ENCODE data around the gene TBC1D9. TPM values are rescaled to one million over a fixed set of nuclear protein-coding genes. Genes with fewer than 3 reads are reported as not detected.

TBC1D9 gene
- total and polyA plus RNA-seq, 8 donors, result 4.9 to 38.2 (median 12.2) TPM

- peak; percentile 46 to 73 for DNase-seq
- Histone ChIP-seq H3K27me3 (no peaks in the 10 kb centered on the region), H3K27ac (peak overlapping the region in 4 of 5 donors; percentile 39 to 51 (median 46)), H3K4me1 (peaks cover 0 to 19% (median 7%) of the 10 kb centered on the region in 4 donors), H3K36me3 (peaks cover 3 to 60% (median 52%) of the 10 kb centered on the region in 4 donors), H3K4me3 (peak overlapping the region; percentile 18 to 35 (median 29)), H3K9me3 (no peaks in the 10 kb centered on the region)
- intact Hi-C loops (cut with DNase I; ENCODE audit: low total_unique reads), result no loop called here
- no peak for TF ChIP-seq POLR2A (IDR thresholded peaks at IDR 0.05)
- no peak for TF ChIP-seq POLR2AphosphoS5 (IDR thresholded peaks at IDR 0.05)
- TF ChIP-seq CTCF (IDR thresholded peaks at IDR 0.05), result peak in 2 of 7 experiments; percentile 21 to 22
- TF ChIP-seq EP300 (IDR thresholded peaks at IDR 0.05), result no peak
- WGBS, 5 donors, result 34 to 54% (median 50%) methylated on average over 20 to 25 of the region's 25 CpGs
Measured at GRCh38 chr4:140641789-140642439, 114.3 kb downstream of the TBC1D9 start.

GRCh38 chr4:140641105-140641555 is 115.1 kb downstream of the TBC1D9 start:
- Histone ChIP-seq H3K9me3 (no peaks in the 10 kb centered on the region), H3K36me3 (peaks cover 3 to 56% (median 49%) of the 10 kb centered on the region in 4 donors), H3K27me3 (no peaks in the 10 kb centered on the region), H3K4me1 (peaks cover 0 to 19% (median 7%) of the 10 kb centered on the region in 4 donors), H3K4me3 (peak overlapping the region; percentile 18 to 35 (median 29)), H3K27ac (peak overlapping the region in 4 of 5 donors; percentile 39 to 51 (median 46))
- intact Hi-C loops (cut with DNase I; ENCODE audit: low total_unique reads), result no loop called here
- DNase-seq, result no peak
- TF ChIP-seq EP300 (IDR thresholded peaks at IDR 0.05) (no peak), POLR2A (IDR thresholded peaks at IDR 0.05) (no peak), POLR2AphosphoS5 (IDR thresholded peaks at IDR 0.05) (no peak), CTCF (IDR thresholded peaks at IDR 0.05) (no peak)
- WGBS, 5 donors, result 36 to 62% (median 48%) methylated on average over 6 of the region's 6 CpGs

GRCh38 chr4:140640150-140640748 is 115.9 kb downstream of the TBC1D9 start:
- TF ChIP-seq CTCF (IDR thresholded peaks at IDR 0.05) (no peak), POLR2A (IDR thresholded peaks at IDR 0.05) (no peak), EP300 (IDR thresholded peaks at IDR 0.05) (no peak), POLR2AphosphoS5 (IDR thresholded peaks at IDR 0.05) (no peak)
- H3K4me1 ChIP-seq, result peaks cover 6 to 28% (median 11%) of the 10 kb centered on the region in 4 donors
- no peak overlapping the region for H3K4me3 ChIP-seq
- DNase-seq, result no peak
- no peaks in the 10 kb centered on the region for H3K27me3 ChIP-seq
- 49 to 71% (median 55%) methylated on average over 6 of the region's 6 CpGs for WGBS, 5 donors
- H3K27ac ChIP-seq, result no peak overlapping the region
- no peaks in the 10 kb centered on the region for H3K9me3 ChIP-seq
- peaks cover 3 to 47% (median 45%) of the 10 kb centered on the region in 4 donors for H3K36me3 ChIP-seq
- intact Hi-C loops (cut with DNase I; ENCODE audit: low total_unique reads), result no loop called here

GRCh38 chr4:140639066-140639465 is 117.1 kb downstream of the TBC1D9 start:
- Histone ChIP-seq H3K27me3 (no peaks in the 10 kb centered on the region), H3K4me3 (no peak overlapping the region), H3K36me3 (peaks cover 3 to 40% (median 36%) of the 10 kb centered on the region in 4 donors), H3K4me1 (peaks cover 6 to 31% (median 11%) of the 10 kb centered on the region in 4 donors), H3K27ac (no peak overlapping the region), H3K9me3 (no peaks in the 10 kb centered on the region)
- WGBS, 5 donors, result 91 to 97% (median 94%) methylated on average over 7 of the region's 7 CpGs
- TF ChIP-seq POLR2AphosphoS5 (IDR thresholded peaks at IDR 0.05), result no peak
- TF ChIP-seq CTCF (IDR thresholded peaks at IDR 0.05), result no peak
- no peak for TF ChIP-seq POLR2A (IDR thresholded peaks at IDR 0.05)
- TF ChIP-seq EP300 (IDR thresholded peaks at IDR 0.05), result no peak
- intact Hi-C loops (cut with DNase I; ENCODE audit: low total_unique reads), result no loop called here
- no peak for DNase-seq
